ENCODE results near the gene CHAF1B. TPM values are rescaled to one million over a fixed set of nuclear protein-coding genes. Genes with fewer than 3 reads are reported as not detected.
A peak's percentile ranks its signal among the peaks of the same experiment; 100 is the strongest.

The CHAF1B gene
- polyA plus RNA-seq, 1 of the 3 experiments (the other 2 are of a cell fraction), result 6.8 TPM

- peaks cover 18% of the 10 kb centered on the region; the same call in 1 of the 2 replicates for H3K79me2 ChIP-seq (ENCODE audit: insufficient read depth)
- TF ChIP-seq EP300 (IDR thresholded peaks at IDR 0.05; ENCODE audit: borderline replicate concordance in 1 of 2, low read depth in 1 of 2, low read length in 1 of 2) (no peak), EZH2phosphoT487 (IDR thresholded peaks at IDR 0.05; ENCODE audit: borderline replicate concordance, low read depth) (no peak), TEAD4 (IDR thresholded peaks at IDR 0.05; ENCODE audit: borderline replicate concordance, insufficient read depth) (no peak), RCOR1 (IDR thresholded peaks at IDR 0.05; ENCODE audit: low read length) (no peak), NFIC (IDR thresholded peaks at IDR 0.05; ENCODE audit: borderline replicate concordance) (no peak), RXRA (IDR thresholded peaks at IDR 0.05; ENCODE audit: borderline replicate concordance, low read depth) (no peak), FOXJ3 (CRISPR knock-in tag; IDR thresholded peaks at IDR 0.05) (no peak), CHD2 (IDR thresholded peaks at IDR 0.05; ENCODE audit: low read length, partially characterized antibody) (no peak), TAF1 (IDR thresholded peaks at IDR 0.05; ENCODE audit: borderline replicate concordance, low read depth, low read length) (no peak), JUND (IDR thresholded peaks at IDR 0.05) (no peak), GATA2 (CRISPR knock-in tag; IDR thresholded peaks at IDR 0.05) (no peak), NRF1 (IDR thresholded peaks at IDR 0.05; ENCODE audit: low read depth, low read length) (no peak), SMC3 (IDR thresholded peaks at IDR 0.05; ENCODE audit: low read depth, low read length) (no peak), SIN3A (IDR thresholded peaks at IDR 0.05; ENCODE audit: borderline replicate concordance, low read depth, low read length) (no peak), MXI1 (IDR thresholded peaks at IDR 0.05; ENCODE audit: low read depth, low read length) (no peak)
- TF ChIP-seq, protein P1, sequence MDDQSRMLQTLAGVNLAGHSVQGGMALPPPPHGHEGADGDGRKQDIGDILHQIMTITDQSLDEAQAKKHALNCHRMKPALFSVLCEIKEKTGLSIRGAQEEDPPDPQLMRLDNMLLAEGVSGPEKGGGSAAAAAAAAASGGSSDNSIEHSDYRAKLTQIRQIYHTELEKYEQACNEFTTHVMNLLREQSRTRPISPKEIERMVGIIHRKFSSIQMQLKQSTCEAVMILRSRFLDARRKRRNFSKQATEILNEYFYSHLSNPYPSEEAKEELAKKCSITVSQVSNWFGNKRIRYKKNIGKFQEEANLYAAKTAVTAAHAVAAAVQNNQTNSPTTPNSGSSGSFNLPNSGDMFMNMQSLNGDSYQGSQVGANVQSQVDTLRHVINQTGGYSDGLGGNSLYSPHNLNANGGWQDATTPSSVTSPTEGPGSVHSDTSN (IDR thresholded peaks at IDR 0.05), result no peak
- TF ChIP-seq, protein P2, sequence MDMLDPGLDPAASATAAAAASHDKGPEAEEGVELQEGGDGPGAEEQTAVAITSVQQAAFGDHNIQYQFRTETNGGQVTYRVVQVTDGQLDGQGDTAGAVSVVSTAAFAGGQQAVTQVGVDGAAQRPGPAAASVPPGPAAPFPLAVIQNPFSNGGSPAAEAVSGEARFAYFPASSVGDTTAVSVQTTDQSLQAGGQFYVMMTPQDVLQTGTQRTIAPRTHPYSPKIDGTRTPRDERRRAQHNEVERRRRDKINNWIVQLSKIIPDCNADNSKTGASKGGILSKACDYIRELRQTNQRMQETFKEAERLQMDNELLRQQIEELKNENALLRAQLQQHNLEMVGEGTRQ (IDR thresholded peaks at IDR 0.05; ENCODE audit: borderline replicate concordance, low read depth, low read length), result no peak
- TF ChIP-seq, protein P3, sequence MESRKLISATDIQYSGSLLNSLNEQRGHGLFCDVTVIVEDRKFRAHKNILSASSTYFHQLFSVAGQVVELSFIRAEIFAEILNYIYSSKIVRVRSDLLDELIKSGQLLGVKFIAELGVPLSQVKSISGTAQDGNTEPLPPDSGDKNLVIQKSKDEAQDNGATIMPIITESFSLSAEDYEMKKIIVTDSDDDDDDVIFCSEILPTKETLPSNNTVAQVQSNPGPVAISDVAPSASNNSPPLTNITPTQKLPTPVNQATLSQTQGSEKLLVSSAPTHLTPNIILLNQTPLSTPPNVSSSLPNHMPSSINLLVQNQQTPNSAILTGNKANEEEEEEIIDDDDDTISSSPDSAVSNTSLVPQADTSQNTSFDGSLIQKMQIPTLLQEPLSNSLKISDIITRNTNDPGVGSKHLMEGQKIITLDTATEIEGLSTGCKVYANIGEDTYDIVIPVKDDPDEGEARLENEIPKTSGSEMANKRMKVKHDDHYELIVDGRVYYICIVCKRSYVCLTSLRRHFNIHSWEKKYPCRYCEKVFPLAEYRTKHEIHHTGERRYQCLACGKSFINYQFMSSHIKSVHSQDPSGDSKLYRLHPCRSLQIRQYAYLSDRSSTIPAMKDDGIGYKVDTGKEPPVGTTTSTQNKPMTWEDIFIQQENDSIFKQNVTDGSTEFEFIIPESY (IDR thresholded peaks at IDR 0.05; ENCODE audit: borderline replicate concordance, low read depth), result no peak
- TF ChIP-seq, protein P4, sequence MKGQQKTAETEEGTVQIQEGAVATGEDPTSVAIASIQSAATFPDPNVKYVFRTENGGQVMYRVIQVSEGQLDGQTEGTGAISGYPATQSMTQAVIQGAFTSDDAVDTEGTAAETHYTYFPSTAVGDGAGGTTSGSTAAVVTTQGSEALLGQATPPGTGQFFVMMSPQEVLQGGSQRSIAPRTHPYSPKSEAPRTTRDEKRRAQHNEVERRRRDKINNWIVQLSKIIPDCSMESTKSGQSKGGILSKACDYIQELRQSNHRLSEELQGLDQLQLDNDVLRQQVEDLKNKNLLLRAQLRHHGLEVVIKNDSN (IDR thresholded peaks at IDR 0.05; ENCODE audit: borderline replicate concordance, low read depth), result no peak
- TF ChIP-seq, protein P5, sequence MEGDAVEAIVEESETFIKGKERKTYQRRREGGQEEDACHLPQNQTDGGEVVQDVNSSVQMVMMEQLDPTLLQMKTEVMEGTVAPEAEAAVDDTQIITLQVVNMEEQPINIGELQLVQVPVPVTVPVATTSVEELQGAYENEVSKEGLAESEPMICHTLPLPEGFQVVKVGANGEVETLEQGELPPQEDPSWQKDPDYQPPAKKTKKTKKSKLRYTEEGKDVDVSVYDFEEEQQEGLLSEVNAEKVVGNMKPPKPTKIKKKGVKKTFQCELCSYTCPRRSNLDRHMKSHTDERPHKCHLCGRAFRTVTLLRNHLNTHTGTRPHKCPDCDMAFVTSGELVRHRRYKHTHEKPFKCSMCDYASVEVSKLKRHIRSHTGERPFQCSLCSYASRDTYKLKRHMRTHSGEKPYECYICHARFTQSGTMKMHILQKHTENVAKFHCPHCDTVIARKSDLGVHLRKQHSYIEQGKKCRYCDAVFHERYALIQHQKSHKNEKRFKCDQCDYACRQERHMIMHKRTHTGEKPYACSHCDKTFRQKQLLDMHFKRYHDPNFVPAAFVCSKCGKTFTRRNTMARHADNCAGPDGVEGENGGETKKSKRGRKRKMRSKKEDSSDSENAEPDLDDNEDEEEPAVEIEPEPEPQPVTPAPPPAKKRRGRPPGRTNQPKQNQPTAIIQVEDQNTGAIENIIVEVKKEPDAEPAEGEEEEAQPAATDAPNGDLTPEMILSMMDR (IDR thresholded peaks at IDR 0.05), result no peak
Measured at GRCh38 chr21:36347962-36348328, 37.2 kb upstream of the CHAF1B start.

More at GRCh38 chr21:36347962-36348328, 37.2 kb upstream of the CHAF1B start:
- Histone ChIP-seq H3K27me3 (ENCODE audit: insufficient read depth) (no peaks in the 10 kb centered on the region), H3K27ac (ENCODE audit: low read depth in 2 of 2, low read length in 1 of 2) (peak overlapping the region in 1 of 2 experiments; percentile 53; a peak in 2 of 4 replicates), H3K9ac (no peak overlapping the region), H3K9me3 (no peaks in the 10 kb centered on the region), H4K20me1 (ENCODE audit: insufficient read depth) (no peaks in the 10 kb centered on the region), H2AFZ (ENCODE audit: low read depth) (no peak overlapping the region), H3K4me1 (ENCODE audit: control insufficient read depth in 1 of 2, insufficient read depth in 2 of 2, low read depth in 1 of 2, low read length in 1 of 2) (peaks cover 0 to 11% of the 10 kb centered on the region in 2 experiments; a peak in 1 of 4 replicates), H3K36me3 (replicated peaks in 1 of 2; ENCODE audit: control insufficient read depth in 1 of 2, insufficient read depth in 2 of 2, low read length in 1 of 2) (peaks cover 40 to 64% of the 10 kb centered on the region in 2 experiments), H3K4me3 (ENCODE audit: low read depth in 2 of 2, low read length in 1 of 2) (no peak overlapping the region), H3K9me2 (no peaks in the 10 kb centered on the region), H3K4me2 (no peak overlapping the region), H3F3A (replicated peaks; ENCODE audit: insufficient read depth) (peaks cover 27% of the 10 kb centered on the region)
- POLR2A ChIA-PET, result no interaction called here
- WGBS (ENCODE audit: low lambda C conversion rate), result 52% methylated on average over 2 of the region's 2 CpGs
- CTCF ChIA-PET, result interaction anchor here (2.1 kb wide), 1 partner anchor 206 kb away, joined by 4 read pairs; no protein-coding TSS in a partner anchor
- no peak for DNase-seq

Data from SK-N-SH (cell line).